ENCODE measurements around the gene UCHL1.

The UCHL1 gene

GRCh38 chr4:41303372-41304118 is 46.8 kb downstream of the UCHL1 start:
- no peak for TF ChIP-seq NFIC (IDR thresholded peaks at IDR 0.05)
- no peak for TF ChIP-seq YY1 (IDR thresholded peaks at IDR 0.05; ENCODE audit: low read depth)
- TF ChIP-seq CREB1 (IDR thresholded peaks at IDR 0.05; ENCODE audit: low read depth) = no peak
- TF ChIP-seq TEAD4 (IDR thresholded peaks at IDR 0.05) = no peak
- no peak for TF ChIP-seq USF1 (IDR thresholded peaks at IDR 0.05)
- no peak for TF ChIP-seq EP300 (IDR thresholded peaks at IDR 0.05; ENCODE audit: borderline replicate concordance)

- no peak for TF ChIP-seq REST (IDR thresholded peaks at IDR 0.05; ENCODE audit: low read depth)
- TF ChIP-seq RAD21 (IDR thresholded peaks at IDR 0.05; ENCODE audit: low read depth) = no peak
- no peak for TF ChIP-seq FOXM1 (IDR thresholded peaks at IDR 0.05; ENCODE audit: borderline replicate concordance, low read depth)
- TF ChIP-seq EGR1 (IDR thresholded peaks at IDR 0.05) = no peak
- no peak for TF ChIP-seq CREB1 (IDR thresholded peaks at IDR 0.05; ENCODE audit: low read depth)
- TF ChIP-seq NFIC (IDR thresholded peaks at IDR 0.05) = no peak
- TF ChIP-seq YY1 (IDR thresholded peaks at IDR 0.05; ENCODE audit: low read depth) = no peak
- no peak for TF ChIP-seq TAF1 (IDR thresholded peaks at IDR 0.05; ENCODE audit: low read depth)
- TF ChIP-seq CEBPB (IDR thresholded peaks at IDR 0.05) = no peak
Observed at GRCh38 chr4:41304221-41304620, 47.5 kb downstream of the UCHL1 start.

- no peak for TF ChIP-seq MAX (IDR thresholded peaks at IDR 0.05)
- no peak for TF ChIP-seq CREB1 (IDR thresholded peaks at IDR 0.05; ENCODE audit: low read depth)
- no peak for TF ChIP-seq YY1 (IDR thresholded peaks at IDR 0.05; ENCODE audit: low read depth)
- TF ChIP-seq ZBTB7A (IDR thresholded peaks at IDR 0.05; ENCODE audit: low read depth) = no peak
- no peak for TF ChIP-seq USF1 (IDR thresholded peaks at IDR 0.05)
- no peak for TF ChIP-seq TAF1 (IDR thresholded peaks at IDR 0.05; ENCODE audit: low read depth)
- no peak for TF ChIP-seq EP300 (IDR thresholded peaks at IDR 0.05; ENCODE audit: borderline replicate concordance)
Observed at GRCh38 chr4:41305476-41305875, 48.7 kb downstream of the UCHL1 start.

- TF ChIP-seq CEBPB (IDR thresholded peaks at IDR 0.05) (no peak), ZBTB7A (IDR thresholded peaks at IDR 0.05; ENCODE audit: low read depth) (no peak), EGR1 (IDR thresholded peaks at IDR 0.05) (no peak), NFIC (IDR thresholded peaks at IDR 0.05) (no peak), TEAD4 (IDR thresholded peaks at IDR 0.05) (no peak), USF1 (IDR thresholded peaks at IDR 0.05) (no peak), FOXM1 (IDR thresholded peaks at IDR 0.05; ENCODE audit: borderline replicate concordance, low read depth) (no peak), RAD21 (IDR thresholded peaks at IDR 0.05; ENCODE audit: low read depth) (no peak)
Observed at GRCh38 chr4:41307638-41308037, 50.9 kb downstream of the UCHL1 start.

GRCh38 chr4:41308398-41308797 is 51.7 kb downstream of the UCHL1 start:
- TF ChIP-seq TAF1 (IDR thresholded peaks at IDR 0.05; ENCODE audit: low read depth) (no peak), CEBPB (IDR thresholded peaks at IDR 0.05) (no peak), USF1 (IDR thresholded peaks at IDR 0.05) (no peak), RAD21 (IDR thresholded peaks at IDR 0.05; ENCODE audit: low read depth) (no peak), TEAD4 (IDR thresholded peaks at IDR 0.05) (no peak), TCF12 (IDR thresholded peaks at IDR 0.05; ENCODE audit: low read depth) (no peak)

GRCh38 chr4:41315426-41315825 is 58.7 kb downstream of the UCHL1 start:
- TF ChIP-seq CEBPB (IDR thresholded peaks at IDR 0.05) = peak; percentile 74
- 0 out of 2 replicates have a peak, but pooled peaks have one; percentile 29 for TF ChIP-seq EP300 (IDR thresholded peaks at IDR 0.05; ENCODE audit: borderline replicate concordance)

- TF ChIP-seq USF1 (IDR thresholded peaks at IDR 0.05) = no peak
- TF ChIP-seq TAF1 (IDR thresholded peaks at IDR 0.05; ENCODE audit: low read depth) = no peak
- TF ChIP-seq CEBPB (IDR thresholded peaks at IDR 0.05) = no peak
- no peak for TF ChIP-seq EP300 (IDR thresholded peaks at IDR 0.05; ENCODE audit: borderline replicate concordance)
- TF ChIP-seq YY1 (IDR thresholded peaks at IDR 0.05; ENCODE audit: low read depth) = no peak
- TF ChIP-seq ZBTB7A (IDR thresholded peaks at IDR 0.05; ENCODE audit: low read depth) = no peak
- no peak for TF ChIP-seq REST (IDR thresholded peaks at IDR 0.05; ENCODE audit: low read depth)
- no peak for TF ChIP-seq RAD21 (IDR thresholded peaks at IDR 0.05; ENCODE audit: low read depth)
- TF ChIP-seq NFIC (IDR thresholded peaks at IDR 0.05) = no peak
- no peak for TF ChIP-seq TEAD4 (IDR thresholded peaks at IDR 0.05)
- no peak for TF ChIP-seq TCF12 (IDR thresholded peaks at IDR 0.05; ENCODE audit: low read depth)
Observed at GRCh38 chr4:41315862-41316261, 59.1 kb downstream of the UCHL1 start.
